ENCODE measurements around the gene IL20RA.

The IL20RA gene

GRCh38 chr6:137044366-137045221 is at the start of gene IL20RA:
Gene IL20RA (minus strand): TSS chr6:137044965. CDS start chr6:137044728, 237 bp downstream.
- H3K4me1 Mint-ChIP-seq, result no peaks in the 10 kb centered on the region
- H3K27me3 Mint-ChIP-seq, result peaks cover 97% of the 10 kb centered on the region
- ATAC-seq (replicated peaks; ENCODE audit: extremely low read depth, poor library complexity, severe bottlenecking), result peak; percentile 39
- H3K4me3 Mint-ChIP-seq, result peak within 1 kb of the TSS; percentile 77
- no peak within 1 kb of the TSS for H3K27ac Mint-ChIP-seq (ENCODE audit: low read depth)
- no peak for DNase-seq (ENCODE audit: low spot score in 2 of 2)
- no peaks in the 10 kb centered on the region for H3K9me3 Mint-ChIP-seq
- H3K36me3 Mint-ChIP-seq (ENCODE audit: insufficient read depth), result peaks cover 1% of the 10 kb centered on the region

- peaks cover 10% of the 10 kb centered on the region for H3K4me1 Mint-ChIP-seq
- H3K27ac Mint-ChIP-seq (ENCODE audit: low read depth), result no peak overlapping the region
- no peaks in the 10 kb centered on the region for H3K9me3 Mint-ChIP-seq
- H3K4me3 Mint-ChIP-seq, result no peak overlapping the region
- H3K36me3 Mint-ChIP-seq (ENCODE audit: insufficient read depth), result peaks cover 2% of the 10 kb centered on the region
- ATAC-seq (replicated peaks; ENCODE audit: extremely low read depth, poor library complexity, severe bottlenecking) (no peak), DNase-seq (ENCODE audit: low spot score in 2 of 2) (no peak)
- peaks cover 15% of the 10 kb centered on the region for H3K27me3 Mint-ChIP-seq
These were observed 48.7 kb upstream of the IL20RA start for GRCh38 chr6:137093183-137094069.

- no peak for ATAC-seq (replicated peaks; ENCODE audit: extremely low read depth, poor library complexity, severe bottlenecking)
- peaks cover 10% of the 10 kb centered on the region for H3K4me1 Mint-ChIP-seq
- no peak for DNase-seq (ENCODE audit: low spot score in 2 of 2)
- H3K36me3 Mint-ChIP-seq (ENCODE audit: insufficient read depth), result peaks cover 2% of the 10 kb centered on the region
- no peaks in the 10 kb centered on the region for H3K9me3 Mint-ChIP-seq
- H3K4me3 Mint-ChIP-seq, result no peak overlapping the region
- no peak overlapping the region for H3K27ac Mint-ChIP-seq (ENCODE audit: low read depth)
- peaks cover 15% of the 10 kb centered on the region for H3K27me3 Mint-ChIP-seq
These were observed 47.3 kb upstream of the IL20RA start for GRCh38 chr6:137092018-137092417.

- H3K27ac Mint-ChIP-seq (ENCODE audit: low read depth), result no peak overlapping the region
These were observed 44.5 kb upstream of the IL20RA start for GRCh38 chr6:137089305-137089704.

GRCh38 chr6:137087902-137088301 is 43.1 kb upstream of the IL20RA start:
- Mint-ChIP-seq H3K27me3 (peaks cover 15% of the 10 kb centered on the region), H3K4me3 (no peak overlapping the region), H3K4me1 (no peaks in the 10 kb centered on the region), H3K9me3 (no peaks in the 10 kb centered on the region), H3K27ac (ENCODE audit: low read depth) (no peak overlapping the region), H3K36me3 (ENCODE audit: insufficient read depth) (no peaks in the 10 kb centered on the region)
- DNase-seq (ENCODE audit: low spot score in 2 of 2) (no peak), ATAC-seq (replicated peaks; ENCODE audit: extremely low read depth, poor library complexity, severe bottlenecking) (no peak)

More at GRCh38 chr6:137089305-137089704, 44.5 kb upstream of the IL20RA start:
- Mint-ChIP-seq H3K27me3 (peaks cover 15% of the 10 kb centered on the region), H3K36me3 (ENCODE audit: insufficient read depth) (no peaks in the 10 kb centered on the region), H3K4me1 (no peaks in the 10 kb centered on the region), H3K9me3 (no peaks in the 10 kb centered on the region), H3K4me3 (no peak overlapping the region)
- DNase-seq (ENCODE audit: low spot score in 2 of 2), result no peak
- ATAC-seq (replicated peaks; ENCODE audit: extremely low read depth, poor library complexity, severe bottlenecking), result no peak

GRCh38 chr6:137086031-137086430 is 41.3 kb upstream of the IL20RA start:
- H3K9me3 Mint-ChIP-seq, result no peaks in the 10 kb centered on the region
- H3K27ac Mint-ChIP-seq (ENCODE audit: low read depth), result no peak overlapping the region
- DNase-seq (ENCODE audit: low spot score in 2 of 2) (no peak), ATAC-seq (replicated peaks; ENCODE audit: extremely low read depth, poor library complexity, severe bottlenecking) (no peak)
- H3K36me3 Mint-ChIP-seq (ENCODE audit: insufficient read depth), result no peaks in the 10 kb centered on the region
- peaks cover 27% of the 10 kb centered on the region for H3K27me3 Mint-ChIP-seq
- no peak overlapping the region for H3K4me3 Mint-ChIP-seq
- H3K4me1 Mint-ChIP-seq, result no peaks in the 10 kb centered on the region

GRCh38 chr6:137084865-137085617 is 40.3 kb upstream of the IL20RA start:
- ATAC-seq (replicated peaks; ENCODE audit: extremely low read depth, poor library complexity, severe bottlenecking), result no peak
- Mint-ChIP-seq H3K4me1 (no peaks in the 10 kb centered on the region), H3K4me3 (no peak overlapping the region), H3K27me3 (peaks cover 31% of the 10 kb centered on the region), H3K27ac (ENCODE audit: low read depth) (no peak overlapping the region), H3K36me3 (ENCODE audit: insufficient read depth) (no peaks in the 10 kb centered on the region), H3K9me3 (no peaks in the 10 kb centered on the region)
- no peak for DNase-seq (ENCODE audit: low spot score in 2 of 2)

- Mint-ChIP-seq H3K36me3 (ENCODE audit: insufficient read depth) (no peaks in the 10 kb centered on the region), H3K9me3 (no peaks in the 10 kb centered on the region), H3K4me1 (no peaks in the 10 kb centered on the region), H3K27me3 (peaks cover 28% of the 10 kb centered on the region), H3K27ac (ENCODE audit: low read depth) (no peak overlapping the region), H3K4me3 (no peak overlapping the region)
- DNase-seq (ENCODE audit: low spot score in 2 of 2) (no peak), ATAC-seq (replicated peaks; ENCODE audit: extremely low read depth, poor library complexity, severe bottlenecking) (no peak)
These were observed 39.3 kb upstream of the IL20RA start for GRCh38 chr6:137084090-137084489.

GRCh38 chr6:137081997-137082396 is 37.2 kb upstream of the IL20RA start:
- Mint-ChIP-seq H3K4me3 (no peak overlapping the region), H3K27ac (ENCODE audit: low read depth) (no peak overlapping the region), H3K9me3 (no peaks in the 10 kb centered on the region), H3K27me3 (peaks cover 28% of the 10 kb centered on the region), H3K36me3 (ENCODE audit: insufficient read depth) (no peaks in the 10 kb centered on the region), H3K4me1 (no peaks in the 10 kb centered on the region)
- DNase-seq (ENCODE audit: low spot score in 2 of 2) (no peak), ATAC-seq (replicated peaks; ENCODE audit: extremely low read depth, poor library complexity, severe bottlenecking) (no peak)

- Mint-ChIP-seq H3K36me3 (ENCODE audit: insufficient read depth) (no peaks in the 10 kb centered on the region), H3K27ac (ENCODE audit: low read depth) (no peak overlapping the region), H3K27me3 (peaks cover 28% of the 10 kb centered on the region), H3K9me3 (no peaks in the 10 kb centered on the region), H3K4me3 (no peak overlapping the region), H3K4me1 (no peaks in the 10 kb centered on the region)
- ATAC-seq (replicated peaks; ENCODE audit: extremely low read depth, poor library complexity, severe bottlenecking) (no peak), DNase-seq (ENCODE audit: low spot score in 2 of 2) (no peak)
These were observed 35.9 kb upstream of the IL20RA start for GRCh38 chr6:137080711-137081110.

- Mint-ChIP-seq H3K4me1 (no peaks in the 10 kb centered on the region), H3K36me3 (ENCODE audit: insufficient read depth) (no peaks in the 10 kb centered on the region), H3K9me3 (peaks cover 5% of the 10 kb centered on the region)
These were observed 31.7 kb upstream of the IL20RA start for GRCh38 chr6:137076277-137077068.

More at GRCh38 chr6:137076277-137077068, 31.7 kb upstream of the IL20RA start:
- ATAC-seq (replicated peaks; ENCODE audit: extremely low read depth, poor library complexity, severe bottlenecking), result peak; percentile 75
- Mint-ChIP-seq H3K4me3 (no peak overlapping the region), H3K27me3 (peaks cover 61% of the 10 kb centered on the region), H3K27ac (ENCODE audit: low read depth) (no peak overlapping the region)
- peak; percentile 23 to 41 for DNase-seq (ENCODE audit: low spot score in 2 of 2)

Data from central memory CD8-positive, alpha-beta T cell (primary cell).